NCI-H2029 (cell line): ENCODE results near the gene KLHL5.
"Not testable (repeated sequence)": the region's sequence is repeated elsewhere in the genome, so short reads cannot be mapped to it uniquely, and the experiment has no call there.

ENCODE experiments used
- DNase-seq: peaks from one replicate; lab custom pipeline; 2025; lab: John Stamatoyannopoulos, UW

Gene KLHL5

DNA sequence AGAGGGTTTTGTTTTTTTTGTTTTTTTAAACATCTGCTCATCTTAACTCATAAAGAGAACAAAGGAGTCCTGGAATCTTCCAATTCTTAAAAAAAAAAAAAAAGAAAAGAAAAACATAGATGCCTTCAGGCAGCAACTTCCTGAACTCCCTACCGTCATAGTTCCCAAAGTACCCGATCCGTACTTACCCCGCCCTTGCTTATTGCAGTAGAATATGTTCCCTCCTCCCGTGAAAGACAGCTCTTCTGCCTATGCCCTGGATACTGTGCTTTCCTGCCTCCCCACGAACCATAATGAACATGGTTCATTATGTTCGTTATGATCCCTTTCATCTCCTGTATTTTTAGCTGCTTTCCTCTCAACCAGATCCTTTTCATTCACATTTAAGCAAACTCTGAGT is 40.3 kb downstream of the KLHL5 start:
- no peak for DNase-seq

- no peak for DNase-seq
Observed at GRCh38 chr4:39103291-39103690, 41.3 kb downstream of the KLHL5 start.

DNA sequence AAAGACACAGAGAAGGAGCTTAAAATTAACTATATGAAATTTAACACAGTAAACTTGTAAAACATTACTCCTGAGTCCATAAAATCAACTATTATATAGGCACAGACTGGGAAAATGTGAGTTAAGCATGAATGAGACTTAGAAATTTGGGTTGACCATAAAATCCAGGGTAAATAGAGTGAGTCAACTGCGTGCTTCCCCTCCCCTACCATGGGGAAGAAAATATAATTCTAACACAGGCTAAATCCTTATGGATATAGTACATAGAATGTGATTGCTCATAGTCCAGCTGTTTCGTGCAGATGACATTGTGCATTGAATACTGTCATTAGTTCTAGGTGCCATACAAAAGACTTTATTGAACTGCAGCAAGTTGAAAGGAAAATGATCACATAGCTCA is 42.2 kb downstream of the KLHL5 start:
- no peak for DNase-seq

DNA sequence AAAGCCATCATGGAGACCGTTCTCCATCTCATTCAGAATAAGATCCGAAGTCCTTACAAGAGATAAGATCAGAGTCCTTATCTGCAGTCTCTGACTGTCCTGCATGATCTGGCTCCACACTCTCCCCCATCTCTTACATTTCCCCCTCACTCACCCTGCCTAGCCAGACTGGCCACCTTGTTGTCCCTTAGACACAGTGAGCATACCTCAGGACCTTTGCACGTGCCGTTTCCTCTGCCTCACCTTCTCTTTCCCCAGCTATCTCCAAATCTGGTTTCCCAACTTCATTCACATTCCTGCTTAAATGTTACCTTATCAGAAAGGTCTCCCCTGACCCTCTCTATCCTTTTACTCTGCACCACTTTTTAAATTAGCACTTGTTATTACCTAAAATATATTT is 44.0 kb downstream of the KLHL5 start:
- no peak for DNase-seq

GRCh38 chr4:39114436-39114835 is 52.4 kb downstream of the KLHL5 start:
- no peak for DNase-seq

- no peak for DNase-seq
Observed at GRCh38 chr4:39118034-39118658, 56.1 kb downstream of the KLHL5 start.

GRCh38 chr4:39120418-39120817 is 58.4 kb downstream of the KLHL5 start:
- DNase-seq, result no peak

- DNase-seq, result no peak
Observed at GRCh38 chr4:39124885-39125599, 63.0 kb downstream of the KLHL5 start.

- no peak for DNase-seq
Observed at GRCh38 chr4:39125600-39125985, 63.6 kb downstream of the KLHL5 start.

DNA sequence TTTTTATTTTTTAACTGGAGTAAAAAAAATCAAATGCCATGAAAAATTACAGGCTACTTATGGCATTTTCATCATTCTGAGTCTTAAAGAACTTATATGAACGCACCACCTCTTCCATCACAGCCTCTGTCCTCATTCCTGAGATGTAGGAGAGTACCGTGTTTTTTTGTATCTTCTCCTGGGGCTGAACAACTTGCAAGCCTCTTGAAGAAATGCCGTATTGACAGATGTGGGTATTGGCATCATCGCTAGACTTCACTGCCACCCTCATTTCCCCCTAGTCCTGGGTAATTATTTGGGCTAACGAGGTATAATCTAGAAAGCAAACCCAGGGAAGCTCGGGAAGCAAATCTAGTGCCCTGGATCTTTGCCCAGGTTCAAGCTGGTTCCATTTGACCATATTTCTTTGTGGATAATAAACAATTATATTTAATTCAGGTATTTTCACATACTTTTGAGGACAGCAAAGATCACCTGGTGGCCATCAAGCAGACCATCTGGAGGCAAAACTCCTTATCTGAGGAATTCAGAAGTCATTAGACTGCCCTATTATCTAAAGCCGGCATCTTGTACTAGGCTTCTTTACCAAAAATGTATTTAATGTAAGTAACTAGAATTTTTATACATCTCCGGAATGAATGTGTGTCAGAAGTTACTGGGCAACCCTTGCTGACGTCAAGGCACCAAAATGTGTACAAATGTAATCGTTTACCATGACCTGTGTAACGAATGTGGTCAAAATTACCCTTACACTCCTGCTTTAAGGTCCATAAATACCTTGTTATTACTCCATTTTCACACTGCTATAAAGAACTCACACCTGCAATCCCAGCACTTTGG is 64.4 kb downstream of the KLHL5 start:
- no peak for DNase-seq

DNA sequence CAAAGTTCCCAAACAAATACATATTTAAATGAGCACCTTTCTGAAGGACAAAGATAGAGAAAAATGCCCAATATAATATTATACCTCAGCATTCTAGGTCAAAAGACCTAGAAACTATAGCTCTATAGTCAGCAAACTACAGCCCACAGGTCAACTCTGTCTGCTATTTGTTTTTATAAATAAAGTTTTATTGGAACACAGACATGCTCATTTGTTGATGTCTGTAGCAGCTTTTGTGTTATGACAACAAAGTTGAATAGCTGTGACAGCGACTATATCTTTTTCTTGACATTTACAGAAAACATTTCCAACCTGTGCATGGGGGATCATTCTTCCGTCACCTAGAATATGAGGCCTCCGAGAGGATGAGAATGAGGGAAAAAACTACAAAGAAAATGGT is 71.6 kb downstream of the KLHL5 start:
- DNase-seq, result no peak

GRCh38 chr4:39134683-39135306 is 72.8 kb downstream of the KLHL5 start:
- no peak for DNase-seq

DNA sequence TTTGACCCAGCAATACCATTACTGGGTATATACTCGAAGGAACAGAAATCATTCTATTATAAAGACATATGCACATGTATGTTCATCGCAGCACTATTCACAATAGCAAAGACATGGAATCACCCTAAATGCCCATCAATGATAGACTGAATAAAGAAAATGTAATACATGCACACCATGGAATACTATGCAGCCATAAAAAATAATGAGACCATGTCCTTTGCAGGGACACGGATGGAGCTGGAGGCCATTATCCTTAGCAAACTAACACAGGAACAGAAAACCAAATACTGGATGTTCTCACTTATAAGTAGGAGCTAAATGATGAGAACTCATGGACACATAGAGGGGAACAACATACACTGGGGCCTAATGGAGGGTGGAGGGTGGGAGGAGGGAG is 76.2 kb downstream of the KLHL5 start:
- not testable (repeated sequence) for DNase-seq

- no peak for DNase-seq
Observed at GRCh38 chr4:39146211-39146610, 84.2 kb downstream of the KLHL5 start.

GRCh38 chr4:39154009-39154408 is 92.0 kb downstream of the KLHL5 start:
- DNase-seq, result no peak

- DNase-seq, result no peak
Observed at GRCh38 chr4:39157520-39157919, 95.5 kb downstream of the KLHL5 start.

GRCh38 chr4:39166177-39166576 is 104.1 kb downstream of the KLHL5 start:
- DNase-seq, result no peak

- DNase-seq, result no peak
Observed at GRCh38 chr4:39166669-39167068, 104.6 kb downstream of the KLHL5 start.

- DNase-seq, result no peak
Observed at GRCh38 chr4:39169426-39169825, 107.4 kb downstream of the KLHL5 start.

DNA sequence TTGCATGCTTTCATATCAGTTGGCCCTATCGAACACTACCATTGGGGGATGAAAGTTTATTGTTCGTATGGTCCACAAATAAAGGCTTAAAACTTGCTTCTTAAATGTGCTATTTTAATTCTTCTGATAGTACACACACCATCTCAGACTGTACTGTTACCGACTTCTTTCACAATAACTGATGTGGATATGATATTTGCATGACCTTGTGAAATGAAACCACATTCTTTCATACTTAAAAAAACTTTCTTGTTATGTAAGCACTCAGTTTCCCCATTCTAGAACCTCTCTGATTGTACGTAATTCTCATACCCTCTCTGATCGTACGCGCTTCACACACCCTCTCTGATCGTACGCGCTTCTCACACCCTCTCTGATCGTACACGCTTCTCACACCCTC is 108.3 kb downstream of the KLHL5 start:
- no peak for DNase-seq
